NB4 (cell line): ENCODE data around the gene MAP2K4.

Source experiments
- DNase-seq: peaks from one replicate; pipeline ENCODE4 v3.0.0; 2010; ENCODE audit warnings: low read depth
- H3K4me3 ChIP-seq: one replicate; pipeline ENCODE4 v1.5.1; 2011; ENCODE audit warnings: mild to moderate bottlenecking, low read depth, low read length, moderate library complexity
- MYC ChIP-seq: IDR thresholded peaks from 2 replicates; pipeline ENCODE4 v1.6.1; 2011; ENCODE audit warnings: low read depth, low read length
- POLR2A ChIP-seq: IDR thresholded peaks from 2 replicates; pipeline ENCODE4 v1.6.1; 2011; ENCODE audit warnings: mild to moderate bottlenecking; ENCODE audit not compliant: insufficient read length; ENCODE audit errors: extremely low read depth
- TF ChIP-seq, protein P1 (sequence below): IDR thresholded peaks from one replicate; pipeline ENCODE4 v1.5.1; 2012; ENCODE audit warnings: low read depth, low read length
- TF ChIP-seq, protein P2 (sequence below): IDR thresholded peaks from 2 replicates; pipeline ENCODE4 v1.6.1; 2011; ENCODE audit warnings: low read depth, low read length

MAP2K4 gene

DNA sequence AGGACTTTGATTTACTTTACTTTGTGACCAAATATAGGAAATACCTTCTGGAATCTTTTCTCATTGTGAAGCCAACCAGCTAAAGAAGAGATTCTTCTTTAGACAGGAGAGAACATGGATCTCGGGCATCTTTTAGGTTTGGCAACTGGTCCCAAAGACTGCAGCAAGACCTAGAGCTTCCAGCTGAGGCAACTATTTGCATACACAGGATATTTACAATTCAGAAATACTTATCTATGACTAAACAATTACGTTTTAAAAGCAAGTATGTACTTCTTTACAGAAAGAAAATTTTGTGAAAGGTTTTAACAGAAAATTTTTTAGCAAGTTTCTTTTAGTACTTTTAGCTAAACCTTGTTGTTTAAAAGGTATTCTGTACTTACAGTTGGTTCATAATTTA, 106.5 kb downstream of the MAP2K4 start:
- no peak for DNase-seq
- TF ChIP-seq POLR2A (no peak), MYC (no peak)
- TF ChIP-seq, protein P1, sequence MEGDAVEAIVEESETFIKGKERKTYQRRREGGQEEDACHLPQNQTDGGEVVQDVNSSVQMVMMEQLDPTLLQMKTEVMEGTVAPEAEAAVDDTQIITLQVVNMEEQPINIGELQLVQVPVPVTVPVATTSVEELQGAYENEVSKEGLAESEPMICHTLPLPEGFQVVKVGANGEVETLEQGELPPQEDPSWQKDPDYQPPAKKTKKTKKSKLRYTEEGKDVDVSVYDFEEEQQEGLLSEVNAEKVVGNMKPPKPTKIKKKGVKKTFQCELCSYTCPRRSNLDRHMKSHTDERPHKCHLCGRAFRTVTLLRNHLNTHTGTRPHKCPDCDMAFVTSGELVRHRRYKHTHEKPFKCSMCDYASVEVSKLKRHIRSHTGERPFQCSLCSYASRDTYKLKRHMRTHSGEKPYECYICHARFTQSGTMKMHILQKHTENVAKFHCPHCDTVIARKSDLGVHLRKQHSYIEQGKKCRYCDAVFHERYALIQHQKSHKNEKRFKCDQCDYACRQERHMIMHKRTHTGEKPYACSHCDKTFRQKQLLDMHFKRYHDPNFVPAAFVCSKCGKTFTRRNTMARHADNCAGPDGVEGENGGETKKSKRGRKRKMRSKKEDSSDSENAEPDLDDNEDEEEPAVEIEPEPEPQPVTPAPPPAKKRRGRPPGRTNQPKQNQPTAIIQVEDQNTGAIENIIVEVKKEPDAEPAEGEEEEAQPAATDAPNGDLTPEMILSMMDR = no peak
- TF ChIP-seq, protein P2, sequence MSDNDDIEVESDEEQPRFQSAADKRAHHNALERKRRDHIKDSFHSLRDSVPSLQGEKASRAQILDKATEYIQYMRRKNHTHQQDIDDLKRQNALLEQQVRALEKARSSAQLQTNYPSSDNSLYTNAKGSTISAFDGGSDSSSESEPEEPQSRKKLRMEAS = no peak
- H3K4me3 ChIP-seq = no peak overlapping the region

GRCh38 chr17:12127667-12128066, 107.0 kb downstream of the MAP2K4 start:
- no peak for TF ChIP-seq MYC
- TF ChIP-seq, protein P2 = no peak
- TF ChIP-seq, protein P1 = no peak
- TF ChIP-seq POLR2A = no peak
- DNase-seq = no peak
- no peak overlapping the region for H3K4me3 ChIP-seq

DNA sequence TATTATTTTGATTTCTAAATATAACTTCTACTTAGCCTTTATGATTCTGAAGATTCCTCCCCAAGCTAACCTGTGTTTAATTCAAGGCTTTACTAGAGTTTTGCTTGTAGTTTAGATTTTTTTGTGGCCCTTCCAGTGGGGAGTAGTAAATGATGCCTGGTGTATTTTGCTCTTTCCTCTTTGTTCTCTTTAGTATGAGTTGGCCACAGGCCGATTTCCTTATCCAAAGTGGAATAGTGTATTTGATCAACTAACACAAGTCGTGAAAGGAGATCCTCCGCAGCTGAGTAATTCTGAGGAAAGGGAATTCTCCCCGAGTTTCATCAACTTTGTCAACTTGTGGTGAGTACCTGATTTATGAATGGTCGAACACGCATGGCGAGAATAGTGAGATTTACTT, 108.3 kb downstream of the MAP2K4 start:
- TF ChIP-seq, protein P1 = no peak
- TF ChIP-seq, protein P2 = no peak
- TF ChIP-seq POLR2A = no peak
- TF ChIP-seq MYC = no peak

GRCh38 chr17:12133183-12133582, 112.5 kb downstream of the MAP2K4 start:
- DNase-seq = no peak
- TF ChIP-seq POLR2A (no peak), MYC (no peak)
- TF ChIP-seq, protein P1 = no peak
- TF ChIP-seq, protein P2 = no peak
- H3K4me3 ChIP-seq = no peak overlapping the region

More for the DNA sequence above, 108.3 kb downstream of the MAP2K4 start:
- no peak overlapping the region for H3K4me3 ChIP-seq
- no peak for DNase-seq

GRCh38 chr17:12134101-12134500, 113.4 kb downstream of the MAP2K4 start:
- DNase-seq = no peak
- no peak overlapping the region for H3K4me3 ChIP-seq
- TF ChIP-seq, protein P1 = no peak
- TF ChIP-seq POLR2A (no peak), MYC (no peak)
- TF ChIP-seq, protein P2 = no peak

- TF ChIP-seq, protein P1 = no peak
- TF ChIP-seq MYC = no peak
- TF ChIP-seq POLR2A = no peak
- TF ChIP-seq, protein P2 = no peak
- DNase-seq = no peak
- H3K4me3 ChIP-seq = no peak overlapping the region
These were observed 113.9 kb downstream of the MAP2K4 start for GRCh38 chr17:12134587-12134986.
